Activated gamma-delta T cell treated with Interleukin-2 at 50 U/mL for 16 hours (primary cell): ENCODE data around the gene ALLC.

Experiments used
- DNase-seq: peaks from one replicate; pipeline ENCODE4 v3.0.0-alpha.2; 2020

ALLC gene

GRCh38 chr2:3680548-3681345, 22.7 kb downstream of the ALLC start:
- no peak for DNase-seq

GRCh38 chr2:3681625-3682024, 23.6 kb downstream of the ALLC start:
- DNase-seq, result no peak

GRCh38 chr2:3682811-3683210, 24.8 kb downstream of the ALLC start:
- DNase-seq, result no peak

GRCh38 chr2:3683748-3684454, 25.9 kb downstream of the ALLC start:
- no peak for DNase-seq

GRCh38 chr2:3689998-3690748, 32.2 kb downstream of the ALLC start:
- no peak for DNase-seq

- DNase-seq, result no peak
These were observed 34.4 kb downstream of the ALLC start for GRCh38 chr2:3692375-3692774.

GRCh38 chr2:3696545-3696944, 38.5 kb downstream of the ALLC start:
- no peak for DNase-seq

- no peak for DNase-seq
These were observed 43.1 kb downstream of the ALLC start for GRCh38 chr2:3701071-3701470.

- DNase-seq, result no peak
These were observed 45.3 kb downstream of the ALLC start, which contains the start of gene DCDC2C for GRCh38 chr2:3703236-3703756. DCDC2C (plus strand) TSS chr2:3703575; CDS start chr2:3703752, 177 bp downstream.

GRCh38 chr2:3703757-3704355, 45.9 kb downstream of the ALLC start:
- no peak for DNase-seq

GRCh38 chr2:3704692-3705091, 46.7 kb downstream of the ALLC start:
- DNase-seq, result no peak

GRCh38 chr2:3705782-3706181, 47.8 kb downstream of the ALLC start:
- DNase-seq, result no peak

- DNase-seq, result no peak
These were observed 48.9 kb downstream of the ALLC start for GRCh38 chr2:3706892-3707291.

- no peak for DNase-seq
These were observed 50.6 kb downstream of the ALLC start for GRCh38 chr2:3708576-3708975.

GRCh38 chr2:3709225-3709624, 51.2 kb downstream of the ALLC start:
- no peak for DNase-seq

GRCh38 chr2:3712424-3712823, 54.4 kb downstream of the ALLC start:
- no peak for DNase-seq

- DNase-seq, result no peak
These were observed 55.0 kb downstream of the ALLC start for GRCh38 chr2:3712831-3713503.

- no peak for DNase-seq
These were observed 60.7 kb downstream of the ALLC start for GRCh38 chr2:3718679-3719078.

- no peak for DNase-seq
These were observed 67.0 kb downstream of the ALLC start for GRCh38 chr2:3725002-3725401.

- no peak for DNase-seq
These were observed 67.7 kb downstream of the ALLC start for GRCh38 chr2:3725458-3726250.

GRCh38 chr2:3726511-3726910, 68.5 kb downstream of the ALLC start:
- DNase-seq, result no peak
